AG04449 (cell line): ENCODE results near the gene IGFBP2.
A peak's percentile ranks its signal among the peaks of the same experiment; 100 is the strongest.

ENCODE experiments used
- CTCF ChIA-PET: fragments of 350-600 bp; formaldehyde crosslinking; extraction: SDS; loops from one replicate; lab custom pipeline; 2021; ENCODE audit warnings: antibody characterized with exemption; lab: Yijun Ruan, JAX
- POLR2A ChIA-PET: fragments of 400-600, 350-600 bp; formaldehyde crosslinking; extraction: SDS; loops from one replicate; lab custom pipeline; 2020; ENCODE audit warnings: antibody characterized with exemption, inconsistent platforms; lab: Yijun Ruan, JAX
- DNase-seq: peaks from one replicate; pipeline ENCODE4 v3.0.0-alpha.2; 2010; ENCODE audit warnings: low read depth, low spot score
- H3K4me3 ChIP-seq: 2 replicates; pipeline ENCODE4 v1.5.1; 2011; ENCODE audit warnings: low read depth, mild to moderate bottlenecking, control low read depth, low read length
- TF ChIP-seq, protein P1 (sequence below): IDR thresholded peaks from one replicate; pipeline ENCODE4 v1.5.1; 2011; ENCODE audit warnings: mild to moderate bottlenecking, moderate library complexity, low read length, control low read depth, inconsistent platforms; ENCODE audit not compliant: insufficient read depth; ENCODE audit errors: missing control alignments

IGFBP2 gene

DNA sequence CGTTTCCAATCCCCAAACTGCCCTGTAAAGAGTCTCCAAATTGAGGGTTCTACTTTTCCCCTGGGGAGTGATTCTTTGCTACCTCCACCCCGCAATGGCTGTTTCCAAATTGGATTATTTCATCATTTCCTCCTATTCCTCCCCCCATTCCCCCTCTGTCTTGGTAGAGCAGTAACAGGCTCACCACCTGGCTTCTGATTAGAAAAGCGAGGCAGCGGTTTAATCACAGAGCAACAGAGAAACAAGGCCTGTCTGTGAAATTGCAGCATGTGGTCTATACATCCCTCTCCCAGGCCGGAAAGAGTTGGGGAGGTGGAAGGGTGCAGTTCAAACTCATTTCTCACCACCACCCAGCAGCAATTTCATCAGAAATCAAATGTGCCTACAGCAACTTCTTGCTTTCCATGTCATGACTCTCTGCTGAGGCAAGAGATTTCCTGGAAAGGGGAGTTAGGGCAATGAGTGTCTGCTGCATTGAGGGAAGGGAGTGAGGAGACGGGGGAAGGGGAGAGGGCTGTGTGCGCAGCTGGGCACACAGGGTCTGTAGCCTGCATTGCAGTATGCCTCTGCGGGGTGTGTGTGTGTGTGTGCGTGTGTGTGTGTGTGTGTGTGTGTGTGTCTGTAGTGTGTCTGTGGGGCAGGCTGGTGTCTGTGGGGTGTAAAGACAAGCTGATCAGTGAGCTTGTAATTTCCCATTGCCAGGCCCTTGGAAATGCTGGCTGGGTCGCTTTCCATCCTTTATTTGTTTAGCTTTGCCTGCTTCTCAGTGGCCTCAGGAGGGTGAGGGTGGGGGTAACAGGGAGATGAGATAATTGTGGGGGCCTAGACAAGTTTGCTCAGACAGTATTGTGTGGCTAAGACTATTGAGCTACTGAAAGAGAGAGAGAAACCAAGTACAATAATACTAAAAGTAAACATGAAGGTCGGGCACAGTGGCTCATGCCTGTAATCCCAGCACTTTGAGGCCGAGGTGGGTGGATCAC, 13.5 kb upstream of the IGFBP2 start:
- H3K4me3 ChIP-seq = no peak overlapping the region
- TF ChIP-seq, protein P1, sequence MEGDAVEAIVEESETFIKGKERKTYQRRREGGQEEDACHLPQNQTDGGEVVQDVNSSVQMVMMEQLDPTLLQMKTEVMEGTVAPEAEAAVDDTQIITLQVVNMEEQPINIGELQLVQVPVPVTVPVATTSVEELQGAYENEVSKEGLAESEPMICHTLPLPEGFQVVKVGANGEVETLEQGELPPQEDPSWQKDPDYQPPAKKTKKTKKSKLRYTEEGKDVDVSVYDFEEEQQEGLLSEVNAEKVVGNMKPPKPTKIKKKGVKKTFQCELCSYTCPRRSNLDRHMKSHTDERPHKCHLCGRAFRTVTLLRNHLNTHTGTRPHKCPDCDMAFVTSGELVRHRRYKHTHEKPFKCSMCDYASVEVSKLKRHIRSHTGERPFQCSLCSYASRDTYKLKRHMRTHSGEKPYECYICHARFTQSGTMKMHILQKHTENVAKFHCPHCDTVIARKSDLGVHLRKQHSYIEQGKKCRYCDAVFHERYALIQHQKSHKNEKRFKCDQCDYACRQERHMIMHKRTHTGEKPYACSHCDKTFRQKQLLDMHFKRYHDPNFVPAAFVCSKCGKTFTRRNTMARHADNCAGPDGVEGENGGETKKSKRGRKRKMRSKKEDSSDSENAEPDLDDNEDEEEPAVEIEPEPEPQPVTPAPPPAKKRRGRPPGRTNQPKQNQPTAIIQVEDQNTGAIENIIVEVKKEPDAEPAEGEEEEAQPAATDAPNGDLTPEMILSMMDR = no peak
- CTCF ChIA-PET = interaction anchor here (1.4 to 2.8 kb wide), 2 partner anchors 8 to 100 kb away, joined by 3 to 11 read pairs; no protein-coding TSS in a partner anchor
- DNase-seq = peak; percentile 19
- POLR2A ChIA-PET = no interaction called here

DNA sequence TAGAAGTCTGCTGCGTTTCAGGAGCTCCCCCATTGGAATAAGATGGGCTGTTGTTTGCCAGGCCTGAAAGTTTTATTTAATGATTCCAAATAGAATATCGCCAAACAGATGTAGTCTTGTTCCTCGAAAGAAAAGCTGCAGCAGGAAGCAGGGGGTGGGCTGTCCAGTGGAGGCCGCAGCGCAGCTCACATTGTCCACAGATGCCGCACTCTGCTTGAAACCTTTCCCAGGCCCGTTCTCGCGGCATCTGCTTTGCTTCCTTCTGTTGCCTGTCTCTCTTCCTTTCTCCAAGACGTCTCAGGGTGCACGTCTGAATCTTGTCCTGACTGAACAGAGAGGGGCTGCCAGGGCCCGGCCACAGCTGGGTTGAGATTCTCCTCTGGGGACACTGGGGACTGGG, 12.4 kb upstream of the IGFBP2 start:
- no peak overlapping the region for H3K4me3 ChIP-seq
- ChIA-PET CTCF (interaction anchor here (0.7 to 2.8 kb wide), 4 partner anchors 9 to 101 kb away, joined by 3 to 11 read pairs (median 4); no protein-coding TSS in a partner anchor), POLR2A (no interaction called here)
- TF ChIP-seq, protein P1 = no peak
- DNase-seq = no peak

DNA sequence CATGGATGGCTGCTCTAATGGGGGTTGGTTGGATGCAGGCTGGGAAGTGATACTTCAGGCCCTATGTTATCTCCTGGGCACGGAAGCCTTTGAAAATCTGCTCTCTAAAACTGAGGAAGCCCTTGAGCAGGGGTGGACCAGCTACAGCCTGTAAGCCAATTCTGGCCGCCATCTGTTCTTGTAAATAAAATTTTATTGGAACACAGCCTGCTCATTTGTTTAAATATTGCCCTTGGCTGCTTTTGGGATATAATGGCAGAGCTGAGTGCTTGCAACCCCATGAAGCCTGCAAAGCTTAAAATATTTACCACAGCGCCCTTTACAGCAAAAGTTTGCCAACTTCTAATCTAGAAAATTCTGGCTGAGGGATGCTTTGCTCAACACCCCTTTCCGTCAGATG, 11.9 kb upstream of the IGFBP2 start:
- ChIA-PET POLR2A (no interaction called here), CTCF (interaction anchor here (1.3 to 2.8 kb wide), 3 partner anchors 9 to 101 kb away, joined by 3 to 11 read pairs (median 3); no protein-coding TSS in a partner anchor)
- no peak overlapping the region for H3K4me3 ChIP-seq
- TF ChIP-seq, protein P1 = no peak
- no peak for DNase-seq

DNA sequence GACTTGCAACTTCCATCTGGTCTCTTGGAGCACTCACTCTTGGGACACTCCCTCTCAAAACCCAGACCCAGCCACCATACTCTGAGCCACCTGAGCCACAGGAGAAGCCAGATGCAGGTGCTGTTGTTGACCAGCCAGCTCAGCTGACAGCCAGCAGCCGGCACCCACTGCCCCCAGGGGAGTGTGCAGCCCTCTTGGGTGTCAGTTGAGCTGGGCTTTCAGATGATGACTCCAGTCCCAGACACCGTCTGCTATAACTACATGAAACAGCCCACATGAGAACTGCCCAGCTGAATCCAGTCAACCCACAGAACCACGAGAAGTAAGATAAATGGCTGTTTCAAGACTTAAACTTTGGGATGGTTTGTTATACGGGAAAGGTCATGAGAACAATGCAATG, 10.7 kb upstream of the IGFBP2 start:
- POLR2A ChIA-PET = no interaction called here
- CTCF ChIA-PET = interaction anchor here (2.8 kb wide), 1 partner anchor 103 kb away, joined by 11 read pairs; no protein-coding TSS in a partner anchor
- DNase-seq = no peak
- TF ChIP-seq, protein P1 = no peak
- H3K4me3 ChIP-seq = no peak overlapping the region

DNA sequence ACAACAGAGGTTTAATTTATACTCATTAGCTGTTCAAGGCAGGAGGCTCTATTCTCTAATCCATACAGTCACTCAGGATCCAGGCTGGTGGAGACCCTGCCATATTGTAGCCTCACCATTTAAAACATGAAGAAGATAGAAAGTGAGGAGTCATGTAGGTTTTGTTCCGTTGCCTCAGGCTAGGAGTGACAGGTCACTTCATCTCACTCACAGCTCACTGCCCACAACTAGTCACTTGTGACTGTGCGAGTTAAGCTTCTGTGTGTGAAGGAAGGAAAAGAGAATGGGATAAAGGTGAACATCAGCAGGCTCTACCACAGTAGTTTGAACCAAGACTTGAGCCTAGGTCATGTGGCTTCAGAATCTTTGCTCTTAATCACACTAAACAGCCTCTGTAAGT, 9.0 kb upstream of the IGFBP2 start:
- TF ChIP-seq, protein P1 = no peak
- no peak for DNase-seq
- no peak overlapping the region for H3K4me3 ChIP-seq
- ChIA-PET CTCF (interaction anchor here (1.0 to 1.8 kb wide), 2 partner anchors 26 to 104 kb away, joined by 3 to 5 read pairs; no protein-coding TSS in a partner anchor), POLR2A (no interaction called here)
